ENCODE measurements around the gene SLC7A7. TPM values are rescaled to one million over a fixed set of nuclear protein-coding genes. Genes with fewer than 3 reads are reported as not detected.

Gene SLC7A7
- polyA plus RNA-seq, 2 of the 4 experiments (the other 2 are of a cell fraction) = 44.2 to 86.8 TPM

DNA sequence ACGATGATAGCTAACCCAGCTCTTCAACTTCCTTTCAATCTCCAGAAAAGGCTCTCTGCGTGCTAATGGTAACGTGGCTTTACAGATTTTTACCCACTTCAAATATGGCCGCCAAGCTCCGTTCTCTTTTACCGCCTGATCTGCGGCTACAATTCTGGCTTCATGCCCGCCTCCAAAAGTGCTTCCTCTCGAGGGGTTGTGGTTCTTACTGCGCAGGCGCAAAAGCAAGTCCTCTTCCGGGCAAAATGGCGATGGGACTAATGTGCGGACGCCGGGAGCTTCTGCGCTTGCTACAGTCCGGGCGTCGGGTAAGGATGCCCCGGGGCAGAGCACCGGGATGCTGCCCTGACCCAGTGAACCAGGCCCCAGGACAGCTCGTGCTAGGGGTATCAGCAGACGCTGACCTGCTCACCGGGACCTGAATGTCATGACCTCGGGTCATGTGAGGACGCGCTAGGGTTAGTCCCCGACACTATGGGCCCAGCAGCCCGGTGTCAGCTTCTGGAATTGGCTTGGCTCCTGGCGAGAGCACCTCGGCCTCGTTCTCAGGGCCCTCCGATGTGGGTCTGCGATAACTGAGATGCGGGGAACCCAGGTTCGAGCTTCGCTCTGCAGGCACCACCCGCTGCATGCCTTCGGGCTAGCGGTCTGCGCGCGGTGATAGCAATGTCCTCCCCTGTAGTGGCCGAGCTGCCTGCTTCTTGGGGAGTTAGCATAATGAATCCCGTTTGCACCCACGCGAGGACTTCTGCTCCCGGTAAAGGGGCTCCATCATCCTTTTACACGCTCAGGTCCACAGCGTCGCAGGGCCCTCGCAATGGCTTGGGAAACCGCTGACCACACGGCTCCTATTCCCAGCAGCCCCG is 48.5 kb downstream of the SLC7A7 start, which contains the start of gene OXA1L (continued):
- TF ChIP-seq FOSL2 (IDR thresholded peaks at IDR 0.05) (no peak), FOSL2 (CRISPR knock-in tag; IDR thresholded peaks at IDR 0.05) (no peak), PHF8 (IDR thresholded peaks at IDR 0.05; ENCODE audit: borderline replicate concordance, low read depth) (peak; percentile 62; the same call in 1 of the 2 replicates), KDM1A (IDR thresholded peaks at IDR 0.05; ENCODE audit: low read depth) (no peak), MAFK (IDR thresholded peaks at IDR 0.05; ENCODE audit: partially characterized antibody) (no peak), HOXA7 (CRISPR knock-in tag; IDR thresholded peaks at IDR 0.05) (no peak), HEYL (CRISPR knock-in tag; IDR thresholded peaks at IDR 0.05) (no peak), POLR2AphosphoS2 (conservative IDR thresholded peaks at IDR 0.05; ENCODE audit: low read length) (no peak), EP300 (IDR thresholded peaks at IDR 0.05) (no peak), GATA3 (IDR thresholded peaks at IDR 0.05; ENCODE audit: borderline replicate concordance) (no peak), ZC3H11A (IDR thresholded peaks at IDR 0.05) (no peak), BHLHE40 (IDR thresholded peaks at IDR 0.05; ENCODE audit: low read depth, low read length) (no peak), NFE2L2 (conservative IDR thresholded peaks at IDR 0.05; ENCODE audit: low read length) (no peak), MAZ (IDR thresholded peaks at IDR 0.05; ENCODE audit: borderline replicate concordance, low read depth, low read length) (no peak), NPAS2 (CRISPR knock-in tag; IDR thresholded peaks at IDR 0.05; ENCODE audit: borderline replicate concordance) (no peak), ZSCAN20 (CRISPR knock-in tag; IDR thresholded peaks at IDR 0.05) (no peak), ESRRA (IDR thresholded peaks at IDR 0.05; ENCODE audit: borderline replicate concordance, low read length) (no peak), RFX5 (IDR thresholded peaks at IDR 0.05) (no peak), HOXB5 (CRISPR knock-in tag; IDR thresholded peaks at IDR 0.05) (peak; percentile 72; the same call in 1 of the 2 replicates), RNF2 (IDR thresholded peaks at IDR 0.05; ENCODE audit: borderline replicate concordance, low read depth) (no peak)
- TF ChIP-seq, protein P1, sequence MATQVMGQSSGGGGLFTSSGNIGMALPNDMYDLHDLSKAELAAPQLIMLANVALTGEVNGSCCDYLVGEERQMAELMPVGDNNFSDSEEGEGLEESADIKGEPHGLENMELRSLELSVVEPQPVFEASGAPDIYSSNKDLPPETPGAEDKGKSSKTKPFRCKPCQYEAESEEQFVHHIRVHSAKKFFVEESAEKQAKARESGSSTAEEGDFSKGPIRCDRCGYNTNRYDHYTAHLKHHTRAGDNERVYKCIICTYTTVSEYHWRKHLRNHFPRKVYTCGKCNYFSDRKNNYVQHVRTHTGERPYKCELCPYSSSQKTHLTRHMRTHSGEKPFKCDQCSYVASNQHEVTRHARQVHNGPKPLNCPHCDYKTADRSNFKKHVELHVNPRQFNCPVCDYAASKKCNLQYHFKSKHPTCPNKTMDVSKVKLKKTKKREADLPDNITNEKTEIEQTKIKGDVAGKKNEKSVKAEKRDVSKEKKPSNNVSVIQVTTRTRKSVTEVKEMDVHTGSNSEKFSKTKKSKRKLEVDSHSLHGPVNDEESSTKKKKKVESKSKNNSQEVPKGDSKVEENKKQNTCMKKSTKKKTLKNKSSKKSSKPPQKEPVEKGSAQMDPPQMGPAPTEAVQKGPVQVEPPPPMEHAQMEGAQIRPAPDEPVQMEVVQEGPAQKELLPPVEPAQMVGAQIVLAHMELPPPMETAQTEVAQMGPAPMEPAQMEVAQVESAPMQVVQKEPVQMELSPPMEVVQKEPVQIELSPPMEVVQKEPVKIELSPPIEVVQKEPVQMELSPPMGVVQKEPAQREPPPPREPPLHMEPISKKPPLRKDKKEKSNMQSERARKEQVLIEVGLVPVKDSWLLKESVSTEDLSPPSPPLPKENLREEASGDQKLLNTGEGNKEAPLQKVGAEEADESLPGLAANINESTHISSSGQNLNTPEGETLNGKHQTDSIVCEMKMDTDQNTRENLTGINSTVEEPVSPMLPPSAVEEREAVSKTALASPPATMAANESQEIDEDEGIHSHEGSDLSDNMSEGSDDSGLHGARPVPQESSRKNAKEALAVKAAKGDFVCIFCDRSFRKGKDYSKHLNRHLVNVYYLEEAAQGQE (IDR thresholded peaks at IDR 0.05) = no peak
- TF ChIP-seq, protein P2, sequence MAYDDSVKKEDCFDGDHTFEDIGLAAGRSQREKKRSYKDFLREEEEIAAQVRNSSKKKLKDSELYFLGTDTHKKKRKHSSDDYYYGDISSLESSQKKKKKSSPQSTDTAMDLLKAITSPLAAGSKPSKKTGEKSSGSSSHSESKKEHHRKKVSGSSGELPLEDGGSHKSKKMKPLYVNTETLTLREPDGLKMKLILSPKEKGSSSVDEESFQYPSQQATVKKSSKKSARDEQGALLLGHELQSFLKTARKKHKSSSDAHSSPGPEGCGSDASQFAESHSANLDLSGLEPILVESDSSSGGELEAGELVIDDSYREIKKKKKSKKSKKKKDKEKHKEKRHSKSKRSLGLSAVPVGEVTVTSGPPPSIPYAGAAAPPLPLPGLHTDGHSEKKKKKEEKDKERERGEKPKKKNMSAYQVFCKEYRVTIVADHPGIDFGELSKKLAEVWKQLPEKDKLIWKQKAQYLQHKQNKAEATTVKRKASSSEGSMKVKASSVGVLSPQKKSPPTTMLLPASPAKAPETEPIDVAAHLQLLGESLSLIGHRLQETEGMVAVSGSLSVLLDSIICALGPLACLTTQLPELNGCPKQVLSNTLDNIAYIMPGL (CRISPR knock-in tag; IDR thresholded peaks at IDR 0.05; ENCODE audit: borderline replicate concordance) = no peak
- TF ChIP-seq, protein P3, sequence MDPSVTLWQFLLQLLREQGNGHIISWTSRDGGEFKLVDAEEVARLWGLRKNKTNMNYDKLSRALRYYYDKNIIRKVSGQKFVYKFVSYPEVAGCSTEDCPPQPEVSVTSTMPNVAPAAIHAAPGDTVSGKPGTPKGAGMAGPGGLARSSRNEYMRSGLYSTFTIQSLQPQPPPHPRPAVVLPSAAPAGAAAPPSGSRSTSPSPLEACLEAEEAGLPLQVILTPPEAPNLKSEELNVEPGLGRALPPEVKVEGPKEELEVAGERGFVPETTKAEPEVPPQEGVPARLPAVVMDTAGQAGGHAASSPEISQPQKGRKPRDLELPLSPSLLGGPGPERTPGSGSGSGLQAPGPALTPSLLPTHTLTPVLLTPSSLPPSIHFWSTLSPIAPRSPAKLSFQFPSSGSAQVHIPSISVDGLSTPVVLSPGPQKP (IDR thresholded peaks at IDR 0.05; ENCODE audit: low read depth, low read length) = no peak
